ENCODE results near the gene DLGAP4. TPM values are rescaled to one million over a fixed set of nuclear protein-coding genes. Genes with fewer than 3 reads are reported as not detected.

Gene DLGAP4
- total RNA-seq, 1 donor from 2014 or later: 199 TPM

DNA sequence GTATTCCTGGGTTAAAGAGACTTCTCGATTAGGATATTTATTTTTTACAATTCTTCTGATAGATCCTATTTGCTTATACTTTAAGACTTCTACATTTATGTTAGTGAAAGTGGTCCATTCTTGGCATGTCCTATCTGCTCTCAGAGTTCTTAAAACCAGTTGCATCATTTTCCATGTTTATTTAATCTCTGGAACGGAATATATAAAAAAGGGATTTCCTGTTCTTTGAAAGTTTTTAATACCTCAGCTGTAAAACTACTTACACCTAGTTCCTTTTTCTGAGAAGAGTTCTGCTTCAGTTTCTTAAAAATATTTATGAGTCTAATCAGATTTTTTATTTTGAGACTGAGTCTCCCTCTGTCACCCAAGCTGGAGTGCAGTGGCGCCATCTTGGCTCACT, 217.2 kb downstream of the DLGAP4 start:
- Mint-ChIP-seq H3K9me3 (ENCODE audit: unreplicated experiment) (peaks cover 2% of the 10 kb centered on the region), H3K4me3 (ENCODE audit: unreplicated experiment) (no peak overlapping the region), H3K36me3 (ENCODE audit: unreplicated experiment) (no peaks in the 10 kb centered on the region), H3K4me1 (ENCODE audit: low read depth, unreplicated experiment) (peaks cover 4% of the 10 kb centered on the region), H3K27me3 (ENCODE audit: unreplicated experiment) (peaks cover 3% of the 10 kb centered on the region), H3K27ac (ENCODE audit: unreplicated experiment) (no peak overlapping the region)
- TF ChIP-seq CTCF (IDR thresholded peaks at IDR 0.05; ENCODE audit: partially characterized antibody, unreplicated experiment): no peak
- DNase-seq: no peak

- peaks cover 6% of the 10 kb centered on the region for H3K9me3 Mint-ChIP-seq (ENCODE audit: unreplicated experiment)
- DNase-seq: no peak
- H3K27me3 Mint-ChIP-seq (ENCODE audit: unreplicated experiment): peaks cover 9% of the 10 kb centered on the region
- H3K4me1 Mint-ChIP-seq (ENCODE audit: low read depth, unreplicated experiment): peaks cover 8% of the 10 kb centered on the region
- H3K4me3 Mint-ChIP-seq (ENCODE audit: unreplicated experiment): no peak overlapping the region
- no peak overlapping the region for H3K27ac Mint-ChIP-seq (ENCODE audit: unreplicated experiment)
- no peak for TF ChIP-seq CTCF (IDR thresholded peaks at IDR 0.05; ENCODE audit: partially characterized antibody, unreplicated experiment)
- no peaks in the 10 kb centered on the region for H3K36me3 Mint-ChIP-seq (ENCODE audit: unreplicated experiment)
These were observed 219.7 kb downstream of the DLGAP4 start for GRCh38 chr20:36525620-36526365.

DNA sequence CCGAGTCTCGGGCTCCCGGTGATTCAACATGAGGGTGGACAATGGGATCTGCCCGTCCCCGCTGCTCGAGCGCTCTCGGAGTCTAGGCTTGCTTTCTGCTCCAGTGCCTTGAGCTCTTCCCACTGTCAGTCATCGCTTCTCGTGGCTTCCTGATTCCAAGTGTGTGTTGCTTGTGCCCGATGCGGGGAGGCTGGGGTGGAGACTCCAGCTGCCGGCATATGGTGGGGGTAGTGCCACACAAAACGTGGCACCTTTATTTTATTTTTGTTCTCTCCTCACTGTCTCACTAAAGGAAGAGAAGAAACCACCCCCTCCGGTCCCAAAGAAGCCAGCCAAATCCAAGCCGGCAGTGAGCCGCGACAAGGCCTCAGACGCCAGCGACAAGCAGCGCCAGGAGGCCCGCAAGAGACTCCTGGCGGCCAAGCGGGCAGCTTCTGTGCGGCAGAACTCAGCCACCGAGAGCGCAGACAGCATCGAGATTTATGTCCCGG, 220.4 kb downstream of the DLGAP4 start:
- no peak for DNase-seq
- no peak overlapping the region for H3K4me3 Mint-ChIP-seq (ENCODE audit: unreplicated experiment)
- no peak for TF ChIP-seq CTCF (IDR thresholded peaks at IDR 0.05; ENCODE audit: partially characterized antibody, unreplicated experiment)
- H3K9me3 Mint-ChIP-seq (ENCODE audit: unreplicated experiment): peaks cover 6% of the 10 kb centered on the region
- H3K36me3 Mint-ChIP-seq (ENCODE audit: unreplicated experiment): no peaks in the 10 kb centered on the region
- H3K4me1 Mint-ChIP-seq (ENCODE audit: low read depth, unreplicated experiment): peaks cover 8% of the 10 kb centered on the region
- H3K27ac Mint-ChIP-seq (ENCODE audit: unreplicated experiment): no peak overlapping the region
- peaks cover 9% of the 10 kb centered on the region for H3K27me3 Mint-ChIP-seq (ENCODE audit: unreplicated experiment)

DNA sequence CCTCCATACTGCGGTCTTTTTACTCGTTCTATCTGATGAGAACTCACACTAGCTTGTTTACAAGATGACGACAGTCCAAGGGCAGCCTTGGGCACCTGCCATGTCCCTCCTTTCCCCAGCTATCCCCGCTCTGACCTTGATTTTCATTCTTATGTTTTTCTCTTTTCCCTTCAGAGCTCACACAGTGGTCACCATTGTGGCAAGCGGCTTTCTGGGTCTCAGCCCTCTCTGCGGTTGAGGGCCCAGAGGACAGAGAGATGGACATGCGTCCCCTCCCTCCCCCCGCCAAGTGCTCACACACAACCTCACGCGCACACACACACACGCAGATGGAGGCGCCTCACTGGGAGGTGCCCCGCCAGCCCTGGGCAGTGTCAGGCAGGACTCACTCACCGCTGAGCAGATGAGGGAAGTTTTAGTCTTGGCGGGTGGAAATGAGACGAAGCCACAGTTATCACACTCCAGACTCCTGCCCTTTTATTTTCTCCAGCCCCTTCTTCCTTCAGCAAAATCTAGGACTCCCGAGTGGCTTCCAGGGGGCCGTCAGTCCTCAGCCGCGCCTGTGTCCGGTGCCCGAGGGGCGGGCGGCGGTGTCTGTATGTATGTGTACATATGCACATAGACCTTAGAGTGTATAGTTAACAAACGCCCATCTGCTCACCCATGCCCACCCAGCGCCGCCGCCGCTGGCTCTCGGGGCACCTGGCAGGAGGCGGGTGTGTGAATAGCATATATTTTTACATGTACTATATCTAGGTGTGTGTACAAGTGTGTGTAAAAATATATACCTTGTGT, 221.4 kb downstream of the DLGAP4 start:
- no peak for TF ChIP-seq CTCF (IDR thresholded peaks at IDR 0.05; ENCODE audit: partially characterized antibody, unreplicated experiment)
- Mint-ChIP-seq H3K9me3 (ENCODE audit: unreplicated experiment) (peaks cover 6% of the 10 kb centered on the region), H3K27me3 (ENCODE audit: unreplicated experiment) (peaks cover 9% of the 10 kb centered on the region), H3K4me3 (ENCODE audit: unreplicated experiment) (no peak overlapping the region), H3K36me3 (ENCODE audit: unreplicated experiment) (no peaks in the 10 kb centered on the region), H3K27ac (ENCODE audit: unreplicated experiment) (peak overlapping the region; percentile 62), H3K4me1 (ENCODE audit: low read depth, unreplicated experiment) (peaks cover 8% of the 10 kb centered on the region)
- DNase-seq: no peak
